Ishikawa (cell line): ENCODE measurements around the gene ATAD5.

Experiments used
- CREB1 ChIP-seq: IDR thresholded peaks from 2 replicates; pipeline ENCODE4 v1.6.1; 2012; ENCODE audit warnings: low read depth
- EP300 ChIP-seq: IDR thresholded peaks from 2 replicates; pipeline ENCODE4 v1.6.1; 2012; ENCODE audit warnings: borderline replicate concordance
- FOXM1 ChIP-seq: IDR thresholded peaks from 2 replicates; pipeline ENCODE4 v1.6.1; 2012; ENCODE audit warnings: low read depth, borderline replicate concordance
- TF ChIP-seq, protein P1 (sequence below): IDR thresholded peaks from 2 replicates; pipeline ENCODE4 v1.6.1; 2012
- TF ChIP-seq, protein P2 (sequence below): IDR thresholded peaks from 2 replicates; pipeline ENCODE4 v1.6.1; 2012; ENCODE audit warnings: low read depth, mild to moderate bottlenecking

DNA sequence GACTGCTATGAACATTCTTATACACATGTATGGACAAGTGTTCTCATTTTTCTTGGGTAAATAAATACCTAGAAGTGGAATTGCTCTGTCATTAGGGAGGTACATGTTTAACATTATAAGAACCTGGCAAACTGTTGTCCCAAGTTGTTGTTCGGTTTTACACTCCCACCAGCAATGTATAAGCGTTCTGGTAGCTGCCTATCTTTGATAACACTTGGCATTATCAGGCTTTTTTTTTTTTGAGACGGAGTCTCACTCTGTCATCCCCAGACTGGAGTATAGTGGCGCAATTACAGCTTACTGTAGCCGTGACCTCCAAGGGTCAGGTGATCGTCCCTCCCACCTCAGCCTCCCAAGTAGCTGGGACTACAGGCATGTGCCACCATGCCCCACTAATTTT is 16.3 kb downstream of the ATAD5 start:
- TF ChIP-seq, protein P1, sequence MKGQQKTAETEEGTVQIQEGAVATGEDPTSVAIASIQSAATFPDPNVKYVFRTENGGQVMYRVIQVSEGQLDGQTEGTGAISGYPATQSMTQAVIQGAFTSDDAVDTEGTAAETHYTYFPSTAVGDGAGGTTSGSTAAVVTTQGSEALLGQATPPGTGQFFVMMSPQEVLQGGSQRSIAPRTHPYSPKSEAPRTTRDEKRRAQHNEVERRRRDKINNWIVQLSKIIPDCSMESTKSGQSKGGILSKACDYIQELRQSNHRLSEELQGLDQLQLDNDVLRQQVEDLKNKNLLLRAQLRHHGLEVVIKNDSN: no peak
- TF ChIP-seq CREB1 (no peak), FOXM1 (no peak), EP300 (no peak)
- TF ChIP-seq, protein P2, sequence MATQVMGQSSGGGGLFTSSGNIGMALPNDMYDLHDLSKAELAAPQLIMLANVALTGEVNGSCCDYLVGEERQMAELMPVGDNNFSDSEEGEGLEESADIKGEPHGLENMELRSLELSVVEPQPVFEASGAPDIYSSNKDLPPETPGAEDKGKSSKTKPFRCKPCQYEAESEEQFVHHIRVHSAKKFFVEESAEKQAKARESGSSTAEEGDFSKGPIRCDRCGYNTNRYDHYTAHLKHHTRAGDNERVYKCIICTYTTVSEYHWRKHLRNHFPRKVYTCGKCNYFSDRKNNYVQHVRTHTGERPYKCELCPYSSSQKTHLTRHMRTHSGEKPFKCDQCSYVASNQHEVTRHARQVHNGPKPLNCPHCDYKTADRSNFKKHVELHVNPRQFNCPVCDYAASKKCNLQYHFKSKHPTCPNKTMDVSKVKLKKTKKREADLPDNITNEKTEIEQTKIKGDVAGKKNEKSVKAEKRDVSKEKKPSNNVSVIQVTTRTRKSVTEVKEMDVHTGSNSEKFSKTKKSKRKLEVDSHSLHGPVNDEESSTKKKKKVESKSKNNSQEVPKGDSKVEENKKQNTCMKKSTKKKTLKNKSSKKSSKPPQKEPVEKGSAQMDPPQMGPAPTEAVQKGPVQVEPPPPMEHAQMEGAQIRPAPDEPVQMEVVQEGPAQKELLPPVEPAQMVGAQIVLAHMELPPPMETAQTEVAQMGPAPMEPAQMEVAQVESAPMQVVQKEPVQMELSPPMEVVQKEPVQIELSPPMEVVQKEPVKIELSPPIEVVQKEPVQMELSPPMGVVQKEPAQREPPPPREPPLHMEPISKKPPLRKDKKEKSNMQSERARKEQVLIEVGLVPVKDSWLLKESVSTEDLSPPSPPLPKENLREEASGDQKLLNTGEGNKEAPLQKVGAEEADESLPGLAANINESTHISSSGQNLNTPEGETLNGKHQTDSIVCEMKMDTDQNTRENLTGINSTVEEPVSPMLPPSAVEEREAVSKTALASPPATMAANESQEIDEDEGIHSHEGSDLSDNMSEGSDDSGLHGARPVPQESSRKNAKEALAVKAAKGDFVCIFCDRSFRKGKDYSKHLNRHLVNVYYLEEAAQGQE: no peak
